Stimulated activated CD8-positive, alpha-beta memory T cell treated with anti-CD3 and anti-CD28 coated beads, Interleukin-7, amount 100 ng/mL, for 48 hours (primary cell): ENCODE results near the gene CHCHD3.

Source experiments
- DNase-seq, 2 donors: peaks; one replicate each; pipeline ENCODE4 v3.0.0-alpha.2; 2020; ENCODE audit warnings: low read depth in 1 of 2; ENCODE audit errors: extremely low read depth in 1 of 2

CHCHD3 gene

GRCh38 chr7:132871419-132871818 is 210.5 kb downstream of the CHCHD3 start:
- DNase-seq, result no peak

DNA sequence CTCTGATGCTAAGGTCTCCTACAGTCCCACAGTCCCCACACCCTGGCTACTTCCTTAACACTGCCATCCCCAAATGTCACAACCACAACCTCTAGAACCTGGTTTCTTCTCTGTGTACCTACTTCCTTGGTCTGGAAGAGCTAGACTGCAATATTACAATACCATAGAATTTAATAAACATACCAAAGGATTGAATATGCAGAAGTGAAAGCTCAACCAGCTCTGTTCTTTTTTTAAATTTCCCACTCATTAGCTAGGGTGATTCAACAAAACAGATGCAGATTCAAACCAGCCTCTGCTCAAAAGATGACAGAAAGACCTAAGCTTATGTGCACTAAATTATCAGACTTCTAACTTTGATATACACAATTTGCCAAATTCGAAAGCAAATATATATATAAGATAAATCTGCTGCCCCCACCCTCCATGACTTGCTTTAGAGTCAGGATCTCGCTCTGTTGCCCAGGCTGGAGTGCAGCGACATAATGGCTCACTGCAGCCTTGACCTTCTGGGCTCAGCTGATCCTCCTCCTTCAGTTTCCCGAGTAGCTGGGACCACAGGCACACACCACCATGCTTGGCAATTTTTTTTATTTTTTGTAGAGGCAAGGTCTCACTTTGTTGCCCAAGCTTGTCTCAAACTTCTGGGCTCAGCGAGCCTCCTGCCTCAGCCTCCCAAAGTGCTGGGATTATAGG is 212.6 kb downstream of the CHCHD3 start:
- DNase-seq, result no peak

DNA sequence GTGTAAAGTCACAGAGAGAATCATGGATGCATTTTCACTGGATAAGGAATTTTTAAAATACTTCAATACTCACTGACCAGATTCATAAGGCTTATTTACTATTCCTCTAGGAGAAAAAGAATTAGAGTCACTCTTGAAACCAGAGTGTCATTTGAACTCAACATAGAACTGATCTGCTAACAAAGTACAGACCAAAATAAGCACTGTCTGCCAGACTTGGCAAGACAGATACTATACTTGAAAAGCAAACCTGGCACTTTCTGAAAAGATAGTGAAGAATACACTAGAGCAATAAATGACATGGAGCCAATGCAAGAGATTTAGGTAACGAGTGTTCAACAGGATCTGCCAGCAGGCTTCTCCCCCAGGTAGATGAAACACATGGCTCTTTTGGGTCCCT is 215.3 kb downstream of the CHCHD3 start:
- DNase-seq, result no peak

DNA sequence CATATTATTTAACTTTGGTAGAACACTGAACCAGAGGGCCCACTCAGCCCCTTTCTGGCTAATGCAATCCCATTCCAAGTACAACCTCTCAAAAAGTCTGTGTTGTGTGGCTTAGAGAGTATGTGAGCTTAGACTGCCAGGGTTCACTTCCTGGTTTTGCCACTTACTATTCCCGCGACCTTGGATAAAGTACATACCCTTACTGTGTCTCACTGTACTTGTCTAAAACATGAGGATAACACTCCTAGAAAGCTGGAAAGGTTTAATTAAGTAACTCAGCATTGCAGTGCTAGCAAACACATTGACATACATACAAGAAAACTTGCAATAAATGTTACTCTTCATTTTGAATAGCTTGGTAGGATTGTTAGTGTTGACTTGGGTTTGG is 215.8 kb downstream of the CHCHD3 start:
- no peak for DNase-seq

DNA sequence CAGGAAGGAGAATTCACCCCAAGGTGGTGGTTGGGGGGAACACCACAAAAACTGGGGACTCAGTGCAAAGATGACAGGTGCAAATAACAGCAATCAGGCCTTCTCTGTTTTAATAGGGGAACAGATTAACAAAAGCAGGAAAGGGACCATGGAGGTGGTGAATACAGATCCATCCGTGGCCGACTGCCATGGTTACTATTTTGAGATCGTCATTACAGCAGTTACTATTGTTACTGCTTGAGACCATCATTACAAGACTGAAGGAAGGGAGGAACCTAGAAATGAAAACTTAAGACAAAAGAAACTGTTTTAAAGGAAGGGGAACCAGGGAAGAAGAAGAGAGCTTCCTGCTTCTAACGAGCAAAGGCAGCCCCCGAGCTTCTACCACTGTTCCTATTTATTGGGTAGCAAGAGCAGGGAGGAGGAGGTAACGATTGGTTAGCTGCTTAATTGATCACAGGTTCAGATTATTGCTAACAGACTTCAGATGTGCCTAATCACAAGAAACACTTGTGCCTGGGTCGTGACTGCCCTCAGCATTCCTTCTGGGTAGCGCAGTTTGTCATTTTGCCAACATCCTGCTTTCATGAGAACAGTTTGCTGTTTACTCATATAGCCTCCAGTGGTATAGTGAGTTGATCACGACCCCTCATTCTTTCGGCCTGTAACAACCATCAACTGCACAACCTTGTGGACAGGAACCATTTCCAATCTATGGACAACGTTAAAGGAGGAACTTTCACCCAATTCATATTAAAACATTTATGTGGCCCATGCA is 216.3 kb downstream of the CHCHD3 start:
- DNase-seq, result no peak

GRCh38 chr7:132861940-132862554 is 219.8 kb downstream of the CHCHD3 start:
- DNase-seq, result no peak

DNA sequence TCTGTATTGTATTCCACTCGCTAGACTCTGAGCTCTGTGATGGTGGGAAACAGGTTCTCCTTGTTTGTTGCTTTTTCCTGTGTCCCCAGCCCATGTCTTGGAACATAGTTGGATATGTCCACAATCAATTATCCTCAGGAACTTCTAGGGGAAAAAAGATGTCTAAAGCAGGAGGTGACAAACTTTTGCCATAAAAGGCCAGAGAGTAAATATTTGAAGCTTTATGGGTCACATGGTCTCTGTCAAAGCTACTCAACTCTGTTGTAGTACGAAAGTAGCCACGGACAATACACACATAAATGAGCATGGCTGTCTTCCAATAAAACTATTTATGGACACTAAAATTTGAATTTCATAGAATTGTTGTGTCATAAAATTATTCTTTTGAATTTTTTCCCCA is 220.5 kb downstream of the CHCHD3 start:
- no peak for DNase-seq

- DNase-seq, result no peak
Observed at GRCh38 chr7:132859199-132859598, 222.7 kb downstream of the CHCHD3 start.

DNA sequence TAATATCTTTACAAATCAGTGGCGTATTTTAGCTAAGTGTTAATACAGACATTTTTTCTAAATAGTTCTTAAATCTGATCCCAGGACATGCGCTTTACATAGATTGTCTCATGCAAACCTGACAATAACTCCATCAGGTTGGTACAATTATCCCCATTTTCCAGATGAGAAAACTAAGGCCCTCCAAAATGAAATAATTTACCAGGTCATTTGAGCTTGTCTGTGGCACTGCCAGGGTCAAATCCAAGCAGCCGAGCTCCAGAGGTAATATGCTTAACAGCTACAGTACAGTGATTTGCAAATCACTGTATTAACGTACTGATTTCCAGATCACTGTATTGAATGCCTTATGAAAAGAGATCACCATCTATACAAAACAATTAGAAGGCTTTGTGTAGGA is 223.1 kb downstream of the CHCHD3 start:
- DNase-seq, result no peak

DNA sequence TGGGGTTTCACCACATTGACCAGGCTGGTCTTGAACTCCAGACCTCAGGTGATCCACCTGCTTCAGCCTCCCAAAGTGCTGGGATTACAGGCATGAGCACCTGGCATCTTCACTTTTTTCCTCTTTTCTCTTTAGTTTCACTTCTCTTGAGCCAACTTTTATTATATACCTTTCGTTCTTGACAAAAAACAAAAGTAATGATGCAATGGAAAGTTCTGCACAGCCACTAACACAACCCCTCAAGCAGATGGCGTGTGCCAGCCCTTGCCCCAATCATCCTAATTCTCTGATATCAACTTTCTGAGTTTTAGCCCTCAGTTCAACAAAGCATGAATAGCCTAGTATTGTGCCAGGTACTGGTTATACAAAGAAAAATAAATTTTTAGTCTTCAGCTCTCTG is 223.6 kb downstream of the CHCHD3 start:
- DNase-seq, result no peak

DNA sequence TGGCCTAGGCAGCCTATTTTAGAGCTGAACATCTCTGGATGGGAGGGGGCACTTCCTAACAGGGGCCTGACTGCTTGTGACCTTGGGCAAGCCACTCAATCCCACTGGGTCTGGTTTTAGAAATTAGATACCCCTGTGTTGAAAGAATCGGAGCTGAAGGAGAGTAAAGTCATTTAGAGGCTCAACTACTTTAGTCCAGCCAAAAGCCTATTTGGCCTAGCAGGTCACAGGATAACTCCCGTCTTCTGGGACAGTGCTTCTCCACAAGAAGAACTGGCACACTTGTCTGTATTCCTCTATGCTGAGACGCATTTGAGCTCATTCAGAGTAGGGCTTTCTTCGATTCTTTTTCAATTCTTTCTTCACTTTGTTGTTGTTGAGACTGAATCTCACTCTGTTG is 224.2 kb downstream of the CHCHD3 start:
- DNase-seq, result no peak

DNA sequence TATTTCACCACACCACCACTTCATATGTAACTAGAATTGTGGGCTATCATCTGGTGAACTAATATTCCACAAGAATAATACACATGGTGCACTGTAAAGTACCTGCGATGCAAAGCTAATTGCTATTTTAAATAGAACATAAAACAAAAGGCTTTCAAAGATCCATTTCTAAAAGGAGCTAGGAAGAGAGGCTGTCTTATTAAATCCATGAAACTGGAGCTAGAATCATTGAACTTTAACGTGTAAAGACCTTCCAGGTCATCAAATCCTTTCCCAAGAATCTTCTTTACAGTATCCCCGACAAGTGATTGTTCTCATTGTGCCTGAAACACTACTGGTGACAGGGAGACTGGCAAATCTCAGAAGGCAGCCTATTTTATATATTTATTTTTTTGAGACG is 224.9 kb downstream of the CHCHD3 start:
- no peak for DNase-seq

- no peak for DNase-seq
Observed at GRCh38 chr7:132856416-132856815, 225.5 kb downstream of the CHCHD3 start.

DNA sequence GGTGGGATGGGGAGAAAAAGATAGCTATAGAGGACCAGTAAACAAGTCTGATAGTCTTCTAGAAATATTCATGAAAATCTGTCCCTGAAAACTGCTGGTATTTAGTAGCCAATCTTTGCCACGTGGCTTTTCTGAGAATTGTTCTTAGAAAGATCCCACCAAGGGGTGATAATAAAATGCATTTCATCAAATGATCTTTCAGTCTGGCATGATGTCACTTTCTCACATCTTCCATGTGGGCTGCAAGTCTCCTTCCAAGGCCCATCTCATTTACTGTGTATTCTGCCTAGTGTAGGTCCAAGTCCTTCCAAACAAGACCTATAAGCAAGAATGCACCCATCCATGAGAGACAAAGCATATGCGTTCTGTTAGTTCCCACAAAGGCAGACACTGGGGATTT is 226.0 kb downstream of the CHCHD3 start:
- no peak for DNase-seq

DNA sequence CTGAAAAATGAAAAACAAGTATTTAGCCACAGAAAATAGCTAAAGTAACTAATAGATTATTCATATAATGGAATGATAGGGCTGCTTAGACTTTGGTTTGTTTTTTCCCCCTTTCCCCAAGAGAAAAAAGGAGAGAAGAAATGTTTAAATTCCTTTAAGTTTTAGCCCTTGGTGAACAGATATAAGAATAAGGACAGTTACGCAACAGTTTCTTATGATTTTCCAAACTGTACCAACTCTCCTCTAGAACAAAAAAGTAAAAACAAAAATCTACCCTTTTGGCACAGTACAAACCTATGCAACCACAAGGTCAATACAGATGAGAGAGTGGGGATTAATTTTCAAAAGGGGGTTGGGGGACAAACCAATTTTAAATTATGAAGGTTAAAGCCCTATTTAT is 227.7 kb downstream of the CHCHD3 start:
- DNase-seq, result no peak

DNA sequence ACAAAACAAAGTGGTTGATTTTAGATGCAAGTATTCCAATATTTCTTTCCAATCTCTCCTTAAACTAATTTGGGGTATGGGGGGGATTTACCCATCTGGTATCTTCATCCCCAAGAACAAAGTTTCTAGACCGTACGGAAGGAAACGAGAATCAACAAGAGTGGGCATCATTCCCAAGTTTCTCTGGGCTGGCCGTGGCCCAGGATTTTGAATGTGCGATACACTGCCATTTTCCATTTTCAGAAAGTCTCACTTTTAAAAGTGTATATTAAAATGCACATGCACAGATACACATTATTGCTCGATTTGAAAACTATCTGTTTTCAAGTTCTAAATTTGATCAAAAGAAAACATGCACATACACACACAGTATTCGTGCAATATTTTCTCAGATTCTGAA is 234.5 kb downstream of the CHCHD3 start:
- no peak for DNase-seq

- DNase-seq, result no peak
Observed at GRCh38 chr7:132846086-132846485, 235.8 kb downstream of the CHCHD3 start.

DNA sequence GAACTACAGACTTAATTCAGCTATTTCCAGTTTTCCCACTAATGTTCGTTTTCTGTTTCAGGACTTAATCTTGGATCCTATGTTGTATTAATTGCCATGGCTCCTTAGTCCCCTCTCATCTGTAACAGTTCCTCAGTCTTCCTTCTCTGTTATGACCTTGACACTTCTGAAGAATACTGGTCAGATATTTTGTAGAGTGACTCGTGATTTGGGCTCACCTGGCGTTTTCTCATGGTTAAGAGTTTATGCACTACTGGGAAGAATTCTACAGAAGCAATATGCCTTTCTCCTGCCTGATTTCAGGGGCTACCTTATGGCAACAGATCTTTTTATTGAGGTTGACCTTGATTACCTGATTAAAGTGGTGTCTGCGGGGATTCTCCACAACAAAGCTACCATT is 239.4 kb downstream of the CHCHD3 start:
- DNase-seq, result no peak

GRCh38 chr7:132840199-132840598 is 241.7 kb downstream of the CHCHD3 start:
- no peak for DNase-seq

DNA sequence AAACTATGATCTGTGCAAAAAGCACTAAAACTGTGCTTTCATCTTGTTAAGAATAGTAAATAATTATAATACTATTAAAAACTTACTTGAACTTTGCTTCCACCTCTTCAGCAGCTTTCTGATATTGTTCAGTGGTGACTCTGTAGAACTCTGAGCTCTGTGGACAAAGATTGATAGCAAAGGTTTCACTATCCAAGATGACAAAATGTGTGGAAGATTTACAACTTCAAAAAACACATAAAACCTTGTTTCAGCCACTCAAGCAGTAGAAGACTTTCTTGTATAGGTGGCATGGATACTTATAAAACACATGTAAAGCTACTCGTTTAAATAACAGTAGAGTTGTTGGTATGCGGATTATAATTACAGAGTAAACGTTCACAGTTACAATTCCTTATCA is 243.6 kb downstream of the CHCHD3 start:
- no peak for DNase-seq

GRCh38 chr7:132837529-132837928 is 244.4 kb downstream of the CHCHD3 start:
- DNase-seq, result no peak

- no peak for DNase-seq
Observed at GRCh38 chr7:132836746-132837145, 245.1 kb downstream of the CHCHD3 start.
